ENCODE results near the gene MBNL2.

DNA sequence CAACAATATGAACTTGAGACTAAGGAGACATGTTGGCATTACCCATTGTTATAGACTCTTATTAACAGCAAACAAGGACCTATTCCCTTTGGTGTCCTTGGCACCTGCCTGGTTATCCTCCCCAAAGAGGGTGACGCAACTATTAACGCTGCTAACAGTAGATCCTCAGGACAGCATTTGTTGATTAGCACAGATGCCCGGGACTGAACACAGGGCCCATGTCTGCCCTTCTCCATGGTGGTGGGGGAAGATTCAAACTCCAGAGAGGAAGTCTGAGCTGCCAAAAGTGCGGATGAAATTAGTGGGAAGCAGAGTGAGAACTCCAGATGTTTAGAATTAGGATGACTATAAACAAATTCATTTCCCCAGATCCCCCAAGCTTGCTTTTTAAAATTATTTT is 110.6 kb downstream of the MBNL2 start:
- TF ChIP-seq ZNF703 (CRISPR knock-in tag; IDR thresholded peaks at IDR 0.05; ENCODE audit: borderline replicate concordance) (no peak), POLR2A (IDR thresholded peaks at IDR 0.05; ENCODE audit: insufficient read depth in 1 of 2, low read depth in 2 of 2, low read length in 2 of 2) (no peak)
- TF ChIP-seq, protein P1, sequence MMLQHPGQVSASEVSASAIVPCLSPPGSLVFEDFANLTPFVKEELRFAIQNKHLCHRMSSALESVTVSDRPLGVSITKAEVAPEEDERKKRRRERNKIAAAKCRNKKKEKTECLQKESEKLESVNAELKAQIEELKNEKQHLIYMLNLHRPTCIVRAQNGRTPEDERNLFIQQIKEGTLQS (CRISPR knock-in tag; IDR thresholded peaks at IDR 0.05), result no peak
- TF ChIP-seq, protein P2, sequence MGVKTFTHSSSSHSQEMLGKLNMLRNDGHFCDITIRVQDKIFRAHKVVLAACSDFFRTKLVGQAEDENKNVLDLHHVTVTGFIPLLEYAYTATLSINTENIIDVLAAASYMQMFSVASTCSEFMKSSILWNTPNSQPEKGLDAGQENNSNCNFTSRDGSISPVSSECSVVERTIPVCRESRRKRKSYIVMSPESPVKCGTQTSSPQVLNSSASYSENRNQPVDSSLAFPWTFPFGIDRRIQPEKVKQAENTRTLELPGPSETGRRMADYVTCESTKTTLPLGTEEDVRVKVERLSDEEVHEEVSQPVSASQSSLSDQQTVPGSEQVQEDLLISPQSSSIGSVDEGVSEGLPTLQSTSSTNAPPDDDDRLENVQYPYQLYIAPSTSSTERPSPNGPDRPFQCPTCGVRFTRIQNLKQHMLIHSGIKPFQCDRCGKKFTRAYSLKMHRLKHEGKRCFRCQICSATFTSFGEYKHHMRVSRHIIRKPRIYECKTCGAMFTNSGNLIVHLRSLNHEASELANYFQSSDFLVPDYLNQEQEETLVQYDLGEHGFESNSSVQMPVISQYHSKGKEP (CRISPR knock-in tag; IDR thresholded peaks at IDR 0.05), result no peak
- TF ChIP-seq, protein P3, sequence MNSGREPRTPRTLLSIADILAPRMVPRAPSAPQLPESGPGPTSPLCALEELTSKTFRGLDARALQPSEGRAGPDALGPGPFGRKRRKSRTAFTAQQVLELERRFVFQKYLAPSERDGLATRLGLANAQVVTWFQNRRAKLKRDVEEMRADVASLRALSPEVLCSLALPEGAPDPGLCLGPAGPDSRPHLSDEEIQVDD (CRISPR knock-in tag; IDR thresholded peaks at IDR 0.05; ENCODE audit: borderline replicate concordance), result no peak
- TF ChIP-seq, protein P4, sequence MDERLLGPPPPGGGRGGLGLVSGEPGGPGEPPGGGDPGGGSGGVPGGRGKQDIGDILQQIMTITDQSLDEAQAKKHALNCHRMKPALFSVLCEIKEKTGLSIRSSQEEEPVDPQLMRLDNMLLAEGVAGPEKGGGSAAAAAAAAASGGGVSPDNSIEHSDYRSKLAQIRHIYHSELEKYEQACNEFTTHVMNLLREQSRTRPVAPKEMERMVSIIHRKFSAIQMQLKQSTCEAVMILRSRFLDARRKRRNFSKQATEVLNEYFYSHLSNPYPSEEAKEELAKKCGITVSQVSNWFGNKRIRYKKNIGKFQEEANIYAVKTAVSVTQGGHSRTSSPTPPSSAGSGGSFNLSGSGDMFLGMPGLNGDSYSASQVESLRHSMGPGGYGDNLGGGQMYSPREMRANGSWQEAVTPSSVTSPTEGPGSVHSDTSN (CRISPR knock-in tag; IDR thresholded peaks at IDR 0.05), result no peak
